Ureter (tissue), 1 donor: ENCODE results near the gene ADAMTS15. TPM values are rescaled to one million over a fixed set of nuclear protein-coding genes. Genes with fewer than 3 reads are reported as not detected.
A peak's percentile ranks its signal among the peaks of the same experiment; 100 is the strongest.

Experiments used
- DNase-seq: peaks from one replicate; pipeline ENCODE4 v3.0.0-alpha.2; 2020; ENCODE audit warnings: low spot score
- total RNA-seq: library from RNA; stranded (reverse); gene quantifications from one replicate; pipeline ENCODE4 v1.2.4, GENCODE V29; 2023
- donor health status: DM: yes; HTN: yes; CAD: no.

Gene ADAMTS15
- total RNA-seq, 1 donor from 2014 or later = 5.9 TPM

DNA sequence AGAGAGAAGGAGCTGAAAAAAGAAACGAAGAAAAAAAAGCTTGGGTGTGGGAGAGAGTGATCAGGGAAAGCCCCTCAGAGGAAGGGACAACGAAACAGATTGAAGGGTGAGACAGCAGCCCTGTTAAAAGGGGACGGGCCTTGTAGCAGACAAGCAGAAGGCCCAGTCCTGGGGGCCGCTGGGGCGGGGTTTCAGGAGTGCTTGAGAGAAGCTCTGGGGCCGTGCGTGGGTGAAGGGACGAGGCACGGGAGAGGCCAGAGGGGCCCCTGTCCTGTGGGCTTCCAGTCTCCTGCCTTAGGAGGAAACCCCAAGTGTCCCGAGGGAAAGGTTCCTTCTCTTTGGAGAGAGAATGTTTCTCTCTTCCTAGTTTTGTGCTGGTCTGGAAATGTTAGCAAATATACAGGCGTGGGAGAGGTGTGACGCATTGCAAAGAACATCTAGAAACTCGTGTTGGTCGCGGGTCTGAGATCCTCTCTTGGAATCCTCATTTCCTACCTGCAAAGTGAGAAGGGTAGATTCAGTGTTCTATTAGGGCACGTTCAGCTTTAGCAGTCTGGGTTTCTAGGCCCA lies 28.6 kb downstream of the ADAMTS15 start:
- DNase-seq = no peak

DNA sequence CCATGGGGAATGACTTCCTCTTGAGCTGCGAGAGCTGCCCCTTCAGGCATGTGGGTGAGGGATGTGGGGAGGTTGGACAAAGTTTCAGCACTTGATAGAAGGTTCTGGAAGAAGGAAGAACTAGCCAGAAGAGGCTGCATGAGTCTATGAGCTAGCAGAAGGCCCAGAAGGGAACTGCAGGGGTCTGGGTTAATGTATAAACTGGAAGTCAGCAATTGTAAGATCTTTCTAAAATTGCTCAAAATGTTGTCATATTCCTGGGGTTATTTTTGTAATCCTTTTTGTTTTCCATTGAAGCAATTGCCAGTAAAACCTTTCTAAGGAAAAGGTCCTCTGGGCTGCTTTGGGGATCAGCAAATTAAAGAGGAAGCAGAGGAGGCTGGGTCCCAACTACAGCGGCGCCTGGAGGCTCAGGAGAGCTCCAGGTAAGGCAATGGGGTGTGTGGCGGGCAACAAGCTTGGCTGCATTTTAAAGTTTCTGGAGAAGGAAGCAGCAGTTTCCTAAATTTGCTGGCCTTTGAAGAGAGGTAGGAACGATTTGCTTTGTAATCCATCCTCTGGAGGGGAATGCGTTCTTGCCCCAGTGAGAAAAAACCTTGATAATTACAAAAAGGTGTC lies 29.2 kb downstream of the ADAMTS15 start:
- DNase-seq = no peak

DNA sequence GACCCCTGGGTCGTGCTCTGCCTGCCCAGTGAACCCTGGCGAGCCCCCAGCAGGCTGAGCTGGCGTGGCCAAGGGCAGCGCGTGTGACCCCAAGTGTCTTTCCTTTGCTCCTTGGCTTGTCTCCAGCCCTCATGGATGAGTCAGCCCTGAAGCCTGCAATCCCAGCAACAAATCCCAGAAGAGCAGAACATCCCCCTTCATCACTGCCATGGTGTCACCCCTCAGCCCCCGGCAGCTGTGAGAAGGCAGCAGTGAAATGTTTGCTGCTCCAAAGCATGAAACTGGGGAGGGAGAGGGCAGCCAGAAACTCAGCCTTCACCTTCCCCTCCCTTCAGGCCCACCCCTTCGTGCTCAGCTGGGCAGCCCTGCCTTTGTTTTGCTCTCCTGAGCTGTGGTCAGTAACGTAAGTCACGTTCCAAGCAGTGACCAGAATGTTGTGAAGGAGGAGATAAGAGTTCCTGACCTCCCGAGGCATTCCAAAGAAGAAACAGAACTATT lies 29.8 kb downstream of the ADAMTS15 start:
- peak; percentile 83 for DNase-seq

DNA sequence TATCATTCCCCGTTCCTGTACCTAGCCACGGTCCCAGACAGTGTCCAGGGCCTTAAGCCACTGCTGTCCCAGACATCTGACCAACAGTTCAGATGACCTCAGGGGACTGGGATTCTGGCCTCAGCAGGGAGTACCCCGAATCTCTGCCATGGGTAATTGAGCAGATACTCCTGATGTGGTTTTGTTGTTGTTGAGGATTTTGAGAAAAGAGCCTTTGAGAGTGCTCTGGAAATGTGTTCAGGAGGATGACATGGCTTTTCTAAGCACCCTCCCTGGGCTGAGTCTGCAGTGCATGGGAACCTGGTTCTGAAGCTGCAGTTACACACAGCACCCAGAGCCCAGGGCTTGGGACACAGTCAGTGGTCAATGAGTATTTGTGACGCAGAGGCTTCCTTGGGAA lies 30.4 kb downstream of the ADAMTS15 start:
- DNase-seq = no peak

DNA sequence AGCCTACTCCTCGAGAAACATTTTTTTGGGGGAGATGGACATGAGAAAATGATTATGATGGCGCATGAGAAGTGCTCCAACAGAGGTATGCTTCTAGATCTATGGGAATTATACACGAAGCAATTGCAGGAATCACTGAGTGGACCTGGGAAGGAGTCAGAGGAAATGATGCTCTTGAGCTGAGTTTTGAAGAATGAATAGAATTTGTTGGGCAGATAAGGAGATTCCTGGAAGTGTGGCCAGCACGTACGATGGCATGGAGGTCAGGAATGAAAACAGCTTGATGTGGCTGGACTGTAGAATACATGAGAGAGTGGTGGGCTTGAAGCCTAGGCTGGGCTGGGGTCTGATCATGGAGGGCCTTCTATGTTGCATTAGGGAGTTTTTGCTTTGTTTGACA lies 31.7 kb downstream of the ADAMTS15 start:
- DNase-seq = no peak

DNA sequence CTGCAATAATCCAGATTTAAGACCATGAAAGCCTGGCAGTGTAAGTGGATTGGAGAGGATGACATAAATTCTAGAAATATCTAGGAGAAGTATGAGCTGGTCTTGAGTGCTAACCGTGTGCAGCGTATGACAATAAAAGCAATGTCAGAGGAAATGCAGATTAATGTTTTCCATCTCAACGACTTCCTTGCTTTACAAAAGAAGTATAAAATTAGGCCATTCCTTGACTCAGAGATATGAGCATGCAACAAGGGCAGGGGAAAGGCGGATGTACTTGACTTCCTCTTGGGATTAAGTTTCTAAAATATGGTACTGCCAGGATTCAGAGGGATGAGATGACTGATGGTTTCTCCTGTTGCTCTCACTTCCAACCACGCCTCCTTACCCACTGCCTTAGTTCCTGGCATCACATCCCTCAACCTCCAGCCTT lies 32.3 kb downstream of the ADAMTS15 start:
- DNase-seq = no peak

DNA sequence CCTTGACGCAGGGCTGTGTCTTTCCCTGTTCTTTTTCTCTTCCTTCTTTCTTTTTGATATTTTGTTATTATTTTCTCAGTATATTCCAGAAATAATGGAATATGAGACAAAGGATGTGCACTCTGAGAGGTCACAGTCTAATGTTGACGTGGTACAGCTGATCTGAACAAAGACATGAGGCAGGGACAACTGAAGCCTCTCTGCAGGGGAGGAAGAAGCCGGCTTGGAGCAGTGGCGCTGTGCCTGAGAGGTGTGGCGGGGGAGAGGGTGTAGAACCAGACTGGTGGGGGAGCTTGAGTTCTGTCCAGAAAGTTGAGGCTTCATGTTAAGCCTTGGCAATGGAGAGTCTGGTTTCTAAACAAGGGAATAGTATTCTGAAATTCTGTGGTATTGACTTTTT lies 34.7 kb downstream of the ADAMTS15 start:
- no peak for DNase-seq

DNA sequence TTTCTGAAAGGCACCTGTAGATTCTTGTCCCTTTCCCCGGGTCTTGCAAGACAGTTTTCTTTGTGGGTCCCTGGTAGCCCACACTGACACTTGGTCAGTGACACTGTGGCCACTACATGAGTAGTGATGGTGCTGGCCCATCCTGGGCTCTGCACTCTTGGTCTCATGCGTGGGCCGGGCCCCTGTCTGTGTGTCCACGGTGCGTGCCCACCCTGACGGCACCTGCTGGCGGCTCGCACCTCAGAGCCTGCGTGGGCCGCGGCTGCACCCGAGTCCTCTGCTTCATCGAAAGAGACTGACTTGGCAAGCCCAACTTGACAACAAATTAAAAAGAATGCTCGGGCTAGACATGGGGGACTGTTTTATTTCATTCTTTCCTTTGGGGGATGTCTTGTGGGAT lies 37.5 kb downstream of the ADAMTS15 start:
- no peak for DNase-seq

DNA sequence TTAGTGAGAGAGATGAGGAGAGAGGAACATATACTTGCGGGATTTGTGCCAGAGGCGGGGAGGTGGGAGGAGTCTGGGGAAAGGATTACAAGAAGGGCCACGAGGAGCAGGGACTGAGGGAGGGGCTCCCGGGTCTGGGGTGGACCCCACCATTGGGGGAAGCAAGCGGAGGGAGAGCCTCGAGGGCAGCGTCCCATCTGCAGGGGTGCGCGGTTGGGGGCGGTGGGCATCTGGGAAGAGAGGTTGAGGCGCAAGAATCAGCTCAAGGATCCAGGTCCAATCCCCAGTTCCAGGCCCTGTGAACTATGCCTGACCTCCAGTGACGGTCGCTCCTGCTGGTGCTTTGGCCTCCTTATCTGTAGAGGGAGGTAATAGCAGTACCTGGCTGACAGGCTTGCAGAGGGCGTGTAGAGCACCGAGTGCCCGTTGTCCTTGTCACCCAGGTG lies 38.0 kb downstream of the ADAMTS15 start:
- DNase-seq = no peak

DNA sequence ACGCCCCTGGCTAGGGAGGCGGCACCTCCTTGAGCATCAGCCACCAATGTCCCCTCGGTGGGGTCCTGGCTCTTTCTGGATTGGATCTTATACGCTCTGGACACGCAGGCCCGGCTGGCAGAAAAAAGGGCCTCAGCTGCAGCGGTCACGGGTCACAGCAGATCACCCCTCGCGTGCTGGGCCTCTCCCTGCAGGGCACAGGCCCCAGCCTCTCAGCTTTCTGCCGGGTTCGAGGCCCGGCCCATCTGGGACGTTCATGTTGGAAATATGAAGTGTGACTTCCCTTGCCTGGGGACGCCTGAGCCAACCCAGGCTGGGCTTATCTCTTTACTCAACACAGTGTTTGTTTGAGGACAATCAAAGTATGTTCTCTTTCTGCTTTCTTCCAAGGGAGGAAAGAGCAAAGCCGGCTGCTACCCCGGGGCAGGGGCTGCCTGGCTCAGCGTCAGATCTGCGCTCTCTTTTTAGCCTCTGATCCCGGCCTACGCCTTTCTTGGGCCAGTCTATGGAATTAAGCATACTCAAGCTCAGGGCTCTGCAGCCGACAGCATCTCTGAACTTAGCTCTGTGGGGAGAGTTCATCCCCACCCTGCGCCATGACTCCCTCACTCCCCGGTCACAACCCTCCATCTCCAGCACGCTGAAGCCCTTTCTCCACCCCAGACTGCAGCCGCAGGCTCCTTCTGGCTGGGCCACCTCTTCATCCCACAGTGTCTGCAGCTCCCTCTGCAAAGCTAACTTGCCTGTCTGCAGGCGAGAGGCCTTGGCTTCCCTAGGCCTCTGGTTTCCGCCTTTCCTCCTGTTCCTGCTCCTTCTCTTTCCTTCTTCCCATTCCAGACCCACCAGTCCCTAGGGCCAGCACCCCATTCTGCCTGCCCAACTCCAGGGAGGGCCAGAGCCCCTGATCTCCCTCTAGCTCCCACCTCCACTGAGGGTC lies 38.8 kb downstream of the ADAMTS15 start:
- DNase-seq = no peak

DNA sequence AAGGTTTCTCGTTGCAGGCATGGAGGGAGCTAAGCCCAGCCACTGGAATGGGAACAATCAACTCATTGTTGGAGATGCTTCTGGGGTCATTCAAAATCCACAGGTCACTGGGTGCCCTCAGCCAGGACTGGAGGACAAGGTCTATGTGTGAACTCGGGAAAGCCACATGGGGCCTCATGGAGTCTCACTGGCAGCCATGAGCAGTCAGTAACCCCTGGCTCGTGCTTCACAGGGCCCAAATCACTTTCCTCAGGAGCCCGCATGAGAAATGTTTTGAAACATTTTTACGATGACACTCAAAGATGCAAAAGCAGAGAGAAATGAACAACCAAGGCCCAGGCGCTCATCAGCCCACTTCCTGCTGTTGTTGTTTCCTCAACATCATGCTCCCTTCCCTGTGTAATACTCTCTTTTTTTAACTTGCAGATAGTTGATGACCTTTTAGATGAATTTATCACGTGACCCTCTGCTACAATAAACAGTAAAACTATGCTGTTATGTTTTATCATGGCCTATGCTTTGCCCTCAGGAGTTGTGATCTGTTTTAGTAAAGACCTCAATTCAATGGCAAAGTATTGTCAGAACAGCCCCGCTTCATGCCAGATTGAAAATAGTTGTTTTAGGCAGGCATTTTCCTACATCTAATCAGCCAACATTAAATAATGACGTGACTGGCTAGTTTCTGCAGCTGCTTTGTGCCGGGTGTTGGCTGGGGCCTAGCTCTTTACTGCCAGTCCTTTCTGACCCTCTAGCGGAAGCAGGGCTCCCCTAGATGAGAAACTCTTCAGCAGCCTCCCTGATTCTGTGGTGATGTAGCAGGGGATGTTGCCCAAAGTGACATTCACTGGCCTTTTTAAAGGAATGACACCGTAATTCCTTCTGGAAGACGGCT lies 39.7 kb downstream of the ADAMTS15 start:
- no peak for DNase-seq

DNA sequence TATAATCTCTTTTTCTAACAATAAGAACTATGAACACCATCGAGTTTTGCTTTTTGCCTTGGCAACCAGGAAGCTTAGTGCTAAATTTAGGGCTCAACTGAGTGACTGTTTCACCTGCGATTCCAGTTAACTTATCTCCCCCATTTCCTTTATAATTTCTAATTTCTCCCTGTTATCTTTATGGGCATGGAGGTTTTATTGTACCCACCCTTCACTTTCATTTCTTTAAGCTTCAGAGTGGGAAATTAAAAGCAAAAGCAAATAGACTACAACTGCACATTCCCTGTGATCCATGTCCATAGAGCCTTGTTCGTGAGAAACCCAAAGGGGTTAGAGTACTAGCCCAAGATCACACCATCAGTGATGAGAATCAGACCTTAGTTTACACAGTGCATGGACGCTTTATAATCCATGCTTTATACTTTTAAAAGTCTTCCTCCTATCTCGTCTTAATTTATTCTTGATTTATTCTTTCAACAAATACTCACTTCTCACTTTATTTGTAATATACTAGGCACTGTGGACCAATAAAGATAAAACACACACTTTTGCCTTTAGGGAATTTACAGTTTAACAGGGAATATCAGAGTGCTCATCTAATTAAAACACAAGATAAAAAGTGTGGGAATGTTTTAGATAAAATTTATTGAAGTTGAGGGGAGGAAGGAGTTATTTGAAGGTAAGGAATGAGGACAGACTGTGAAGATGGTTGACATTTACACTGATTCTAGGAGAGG lies 40.6 kb downstream of the ADAMTS15 start:
- DNase-seq = no peak

DNA sequence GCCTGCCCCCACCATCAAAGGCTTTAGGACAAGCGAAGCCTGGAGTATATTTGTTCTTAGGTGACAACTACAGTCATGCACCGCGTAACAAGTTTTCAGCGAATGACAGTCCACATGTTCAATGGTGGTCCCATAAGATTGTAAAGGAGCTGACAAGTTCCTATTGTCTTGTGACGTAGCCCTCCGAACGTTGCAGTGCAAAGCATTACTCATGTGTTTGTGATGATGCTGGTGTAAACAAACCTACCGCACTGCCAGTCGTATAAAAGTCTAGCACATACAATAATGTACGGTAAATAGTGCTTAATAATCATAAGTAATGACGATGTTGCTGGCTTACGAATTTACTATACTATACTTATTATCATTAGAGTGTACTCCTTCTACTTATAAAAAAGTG lies 41.3 kb downstream of the ADAMTS15 start:
- DNase-seq = no peak

DNA sequence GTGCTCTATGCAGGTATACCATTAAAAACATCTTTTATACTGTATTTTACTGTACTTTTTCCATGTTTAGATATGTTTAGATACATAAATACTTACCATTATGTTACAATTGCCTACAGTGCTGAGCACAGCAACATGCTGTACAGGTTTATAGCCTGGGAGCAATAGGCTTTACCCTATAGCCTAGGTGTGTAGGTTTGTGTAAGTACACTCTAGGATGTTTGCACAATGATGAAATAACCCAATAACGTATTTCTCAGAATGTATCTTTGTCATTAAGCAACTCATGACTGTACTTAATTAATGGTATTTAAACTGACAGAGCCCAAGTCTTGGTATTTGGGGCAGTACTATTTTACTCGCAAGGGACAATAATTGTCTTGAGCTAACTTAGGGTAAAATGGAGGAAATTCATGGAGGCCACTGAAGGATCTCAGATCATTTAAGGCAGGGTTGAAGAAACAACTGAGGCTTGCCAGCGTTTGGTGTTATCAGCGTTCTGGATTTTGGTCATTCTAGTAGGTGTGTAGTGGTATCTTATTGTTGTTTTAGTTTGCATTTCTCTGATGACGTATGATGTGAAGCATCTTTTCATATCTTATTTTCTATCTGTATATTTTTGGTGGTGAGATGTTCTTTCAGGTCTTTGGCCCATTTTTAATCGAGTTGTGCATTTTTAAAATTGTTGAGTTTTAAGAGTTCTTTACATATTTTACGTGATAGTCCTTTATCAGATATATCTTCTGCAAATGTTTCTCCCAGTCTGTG lies 42.4 kb downstream of the ADAMTS15 start:
- no peak for DNase-seq

DNA sequence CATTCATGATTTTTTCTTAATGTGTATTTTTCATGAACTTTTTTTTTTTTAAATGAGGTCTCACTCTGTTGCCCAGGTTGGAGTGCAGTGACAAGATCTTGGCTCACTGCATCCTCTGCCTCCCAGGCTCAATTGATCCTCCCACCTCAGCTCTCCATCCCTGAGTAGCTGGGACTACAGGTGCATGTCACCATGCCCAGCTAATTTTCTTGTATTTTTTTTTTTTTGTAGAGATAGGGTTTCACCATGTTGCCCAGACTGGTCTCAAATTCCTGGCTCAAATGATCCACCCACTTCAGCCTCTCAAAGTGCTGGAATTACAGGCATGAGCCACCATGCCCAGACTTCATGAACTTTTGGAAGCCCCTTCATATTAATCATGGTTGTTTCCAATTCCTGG lies 49.7 kb downstream of the ADAMTS15 start:
- DNase-seq = no peak

DNA sequence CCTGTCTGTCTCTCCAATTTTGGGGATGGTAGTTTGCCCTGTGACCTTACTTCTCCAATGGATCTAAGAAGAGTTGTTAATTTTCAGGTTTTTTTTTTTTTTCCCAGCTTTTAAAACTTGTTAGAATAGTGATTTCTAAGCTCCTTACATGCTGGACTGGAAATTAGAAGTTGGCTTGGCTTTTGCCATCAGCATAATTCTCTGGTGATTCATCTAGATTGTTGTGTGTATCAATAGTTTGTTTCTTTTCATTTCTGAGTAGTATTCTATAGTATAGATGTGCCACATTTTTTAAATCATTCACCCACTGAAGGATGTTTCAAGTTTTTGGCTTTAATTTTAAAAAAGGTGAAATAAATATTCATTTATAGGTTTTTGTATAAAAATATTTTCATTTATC lies 51.4 kb downstream of the ADAMTS15 start:
- DNase-seq = no peak

DNA sequence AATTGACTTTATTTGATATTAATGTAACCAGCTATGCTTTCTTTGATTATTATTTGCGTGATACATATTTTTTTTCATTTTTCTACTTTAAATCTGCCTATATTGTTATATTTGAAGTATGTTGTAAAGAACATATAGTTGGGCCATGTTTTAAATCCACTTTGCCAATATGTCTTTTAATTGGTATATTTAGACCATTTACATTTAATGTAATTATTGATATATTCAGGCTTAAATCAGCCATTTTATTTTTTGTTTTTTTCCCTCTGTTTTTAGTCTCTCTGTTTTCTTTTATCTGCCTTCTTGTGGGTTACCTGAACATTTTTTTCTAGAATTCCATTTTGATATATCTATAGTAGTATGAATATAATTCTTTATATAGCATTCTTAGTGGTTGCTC lies 55.9 kb downstream of the ADAMTS15 start:
- no peak for DNase-seq

DNA sequence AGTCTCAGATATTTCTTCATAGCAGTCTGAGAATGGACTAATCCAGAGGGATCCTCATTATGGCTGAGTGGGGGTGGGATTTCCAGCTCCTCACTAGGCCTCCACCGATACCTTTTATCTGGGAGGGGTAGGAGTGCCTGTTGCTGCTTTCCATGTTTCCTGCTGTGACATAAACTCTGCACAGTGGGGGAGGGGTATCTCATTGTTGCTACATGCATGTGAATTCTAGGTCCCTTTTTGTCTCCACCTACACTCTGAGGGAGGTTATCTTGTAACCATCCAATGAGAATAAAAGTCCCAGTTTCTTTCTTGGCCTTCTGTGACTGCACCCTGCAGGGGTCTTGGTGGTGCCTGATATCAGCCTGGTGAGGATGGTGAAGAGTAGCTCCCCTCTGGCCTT lies 60.5 kb downstream of the ADAMTS15 start:
- no peak for DNase-seq

DNA sequence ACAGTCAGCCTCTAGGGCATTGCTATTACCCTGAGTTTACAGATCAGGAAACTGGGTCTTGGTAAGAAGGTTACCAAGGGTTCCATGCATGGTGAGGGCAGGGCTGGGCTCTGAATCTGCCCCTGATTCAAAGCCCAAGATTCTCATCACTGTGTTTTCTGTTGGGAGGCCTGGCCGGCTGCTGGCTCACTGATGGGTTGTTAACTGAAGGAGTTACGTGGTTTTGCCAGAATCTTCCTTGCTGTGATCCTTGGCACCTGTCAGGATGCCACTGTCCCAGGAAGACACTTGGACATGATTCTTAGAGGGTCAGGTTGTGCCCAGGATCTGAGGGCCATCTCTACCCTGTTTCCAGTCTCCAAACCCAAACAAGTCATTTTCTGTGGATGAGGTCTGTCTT lies 61.5 kb downstream of the ADAMTS15 start:
- DNase-seq = no peak

DNA sequence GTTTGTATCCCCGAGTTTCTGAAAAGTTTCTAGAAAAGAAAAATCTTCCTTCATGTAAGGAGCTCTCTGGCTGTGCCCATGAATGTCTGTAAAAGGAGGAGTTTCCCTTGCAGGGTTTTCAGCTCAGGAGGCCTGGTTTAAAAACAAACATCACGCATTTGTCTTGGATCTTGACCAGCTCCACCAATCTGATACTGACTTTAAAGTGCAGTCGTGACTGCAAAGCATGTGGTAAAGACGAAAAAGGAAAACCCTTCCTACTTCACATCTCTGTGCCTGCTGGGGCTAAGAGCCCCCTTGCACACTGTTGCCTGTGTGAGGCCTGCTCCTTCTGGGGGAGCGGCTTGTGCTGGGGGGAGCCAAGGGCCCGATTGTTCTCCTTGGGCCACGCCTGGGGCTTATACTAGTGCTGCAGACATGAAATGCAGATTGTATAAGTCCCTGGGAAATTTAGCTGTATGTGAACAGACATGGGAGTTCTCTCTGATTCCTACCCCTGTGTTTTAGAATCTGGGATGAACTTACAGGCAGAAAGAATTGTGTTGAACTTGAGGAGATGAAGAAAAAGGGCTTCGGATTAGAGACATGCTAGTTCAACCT lies 62.1 kb downstream of the ADAMTS15 start:
- peak; percentile 69 for DNase-seq
